HG02759 (cell line): ENCODE measurements around the gene INSL3.
A peak's percentile ranks its signal among the peaks of the same experiment; 100 is the strongest.

Experiments
- ATAC-seq: cut with Tn5 transposase; IDR thresholded peaks from one replicate; pipeline ENCODE4 v1.9.1; 2021; ENCODE audit warnings: mild to moderate bottlenecking, moderate library complexity; ENCODE audit not compliant: unreplicated experiment

INSL3 gene

GRCh38 chr19:17847538-17848366 lies 26.4 kb upstream of the INSL3 start, which contains the start of gene JAK3:
TSS of gene JAK3 (minus strand) at chr19:17847982. CDS start at chr19:17844417, 3,565 bp downstream.
- peak; percentile 69 for ATAC-seq

- no peak for ATAC-seq
These were observed 24.8 kb upstream of the INSL3 start for GRCh38 chr19:17846146-17846545.

- ATAC-seq: no peak
These were observed 22.7 kb upstream of the INSL3 start for GRCh38 chr19:17843908-17844490.

- ATAC-seq: no peak
These were observed 22.0 kb upstream of the INSL3 start for GRCh38 chr19:17843292-17843827.

- no peak for ATAC-seq
These were observed 21.5 kb upstream of the INSL3 start for GRCh38 chr19:17842663-17843291.

- ATAC-seq: no peak
These were observed 20.7 kb upstream of the INSL3 start for GRCh38 chr19:17841810-17842662.

- no peak for ATAC-seq
These were observed 20.1 kb upstream of the INSL3 start for GRCh38 chr19:17841371-17841809.

- ATAC-seq: no peak
These were observed 18.7 kb upstream of the INSL3 start for GRCh38 chr19:17840019-17840418.

- ATAC-seq: no peak
These were observed 16.7 kb upstream of the INSL3 start for GRCh38 chr19:17837972-17838371.

- no peak for ATAC-seq
These were observed 15.2 kb upstream of the INSL3 start for GRCh38 chr19:17836530-17836929.

- ATAC-seq: no peak
These were observed 14.1 kb upstream of the INSL3 start for GRCh38 chr19:17835182-17836006.

- ATAC-seq: no peak
These were observed 13.2 kb upstream of the INSL3 start for GRCh38 chr19:17834350-17835181.

GRCh38 chr19:17832443-17833208 lies 11.3 kb upstream of the INSL3 start:
- ATAC-seq: no peak

GRCh38 chr19:17831419-17831888 lies 10.1 kb upstream of the INSL3 start:
- no peak for ATAC-seq

- ATAC-seq: no peak
These were observed 9.5 kb upstream of the INSL3 start for GRCh38 chr19:17830567-17831418.

GRCh38 chr19:17829855-17830566 lies 8.7 kb upstream of the INSL3 start:
- ATAC-seq: no peak
